Pancreas (tissue), 10 donors: ENCODE measurements around the gene ROS1. TPM values are rescaled to one million over a fixed set of nuclear protein-coding genes. Genes with fewer than 3 reads are reported as not detected.
"Not testable (repeated sequence)": the region's sequence is repeated elsewhere in the genome, so short reads cannot be mapped to it uniquely, and the experiment has no call there.

Source experiments
- ATAC-seq, 4 donors: fragments of 200-7000 bp; cut with Tn5 transposase; one replicate each; pipeline versions ENCODE4 v1.8.0 to v1.9.1; 2020; ENCODE audit warnings: mild to moderate bottlenecking in 4 of 4, moderate library complexity in 4 of 4
- DNase-seq, 6 donors: peaks; one replicate each; pipeline ENCODE4 v3.0.0-alpha.2; 2020
- FAIRE-seq: peaks from 2 replicates; lab custom pipeline; 2012; peaks lifted over from hg19 to GRCh38; lab: Jason Lieb, UNC
- H3K27ac ChIP-seq, 4 donors: fragments of 200-600 bp; sonication (generic); 1 replicate in 3 of 4; 2 replicates in 1 of 4; pipeline versions ENCODE4 v1.5.0 to v1.8.0; 2020
- H3K27me3 ChIP-seq, 4 donors: fragments of 200-600 bp; one replicate each; pipeline ENCODE4 v1.8.0; 2021
- H3K36me3 ChIP-seq, 3 donors: fragments of 200-600 bp; sonication (generic) in 1 of 3; one replicate each; pipeline versions ENCODE4 v1.5.0 to v1.8.0; 2020 to 2021
- H3K4me1 ChIP-seq, 3 donors: fragments of 200-600 bp; one replicate each; pipeline ENCODE4 v1.8.0; 2021
- H3K4me3 ChIP-seq, 4 donors: fragments of 200-600 bp; sonication (generic) in 2 of 4; one replicate each; pipeline versions ENCODE4 v1.5.0 to v1.8.0; 2020 to 2021
- H3K9me3 ChIP-seq, 4 donors: fragments of 200-600 bp; one replicate each; pipeline ENCODE4 v1.8.0; 2021
- WGBS, 2 donors: extraction: QIAGEN DNeasy Blood & Tissue Kit; methylation state at CpG; one replicate each; pipeline ENCODE4 v1.1.7; 2013; 5-methylcytosine and 5-hydroxymethylcytosine counted together
- intact Hi-C, 3 donors: fragments of 100-400 bp; cut with DNase I; formaldehyde crosslinking; loops; one replicate each; pipeline versions ENCODE4 v1.11.1 to v1.14.2; 2022
- polyA plus RNA-seq, 2 donors: library from polyadenylated mRNA; stranded (reverse); fragments of 200-250 nt; gene quantifications; one replicate each; pipeline ENCODE4 v1.2.3, GENCODE V29; 2013
- total RNA-seq, 6 donors: library from RNA; stranded (reverse); fragmentation: NEBNext Ultra II Directional in 4 of 6; extraction: Animal tissue kit (Norgen Biotek cat#: 25700) in 4 of 6; gene quantifications; one replicate each; pipeline versions ENCODE4 v1.2.1 to v1.2.4, GENCODE V29; 2021 to 2023
- TF ChIP-seq, protein P1 (sequence below), 4 donors: fragments of 200-600 bp; sonication (generic) in 3 of 4; IDR thresholded peaks; one replicate each; pipeline versions ENCODE4 v1.5.0 to v1.8.0; 2021; ENCODE audit warnings: antibody characterized with exemption in 4 of 4
- donor health status: healthy with polysubstance abuse.
- donor health status: DM: no; HTN: no; CAD: no; lungs with moderate emphysema.
- donor health status: DM: no; HTN: no; CAD: no.
- donor health status: control.
- donor health status: control.
- donor health status: Bipolar disorder and iron deficiency.
- donor health status: DM: yes; HTN: yes; CAD: no.
- donor health status: DM: no; HTN: no; CAD: no.
- donor health status: DM: no; HTN: no; CAD: no.
- donor health status: DM: yes; HTN: yes; CAD: no.

Gene ROS1
- under 1 TPM in 5 of 6 donors, not detected in 1; 0.03 to 0.09 (median 0.05) TPM for total RNA-seq
- polyA plus RNA-seq: under 1 TPM in 1 of 2 donors, not detected in 1; 0.02 TPM

DNA sequence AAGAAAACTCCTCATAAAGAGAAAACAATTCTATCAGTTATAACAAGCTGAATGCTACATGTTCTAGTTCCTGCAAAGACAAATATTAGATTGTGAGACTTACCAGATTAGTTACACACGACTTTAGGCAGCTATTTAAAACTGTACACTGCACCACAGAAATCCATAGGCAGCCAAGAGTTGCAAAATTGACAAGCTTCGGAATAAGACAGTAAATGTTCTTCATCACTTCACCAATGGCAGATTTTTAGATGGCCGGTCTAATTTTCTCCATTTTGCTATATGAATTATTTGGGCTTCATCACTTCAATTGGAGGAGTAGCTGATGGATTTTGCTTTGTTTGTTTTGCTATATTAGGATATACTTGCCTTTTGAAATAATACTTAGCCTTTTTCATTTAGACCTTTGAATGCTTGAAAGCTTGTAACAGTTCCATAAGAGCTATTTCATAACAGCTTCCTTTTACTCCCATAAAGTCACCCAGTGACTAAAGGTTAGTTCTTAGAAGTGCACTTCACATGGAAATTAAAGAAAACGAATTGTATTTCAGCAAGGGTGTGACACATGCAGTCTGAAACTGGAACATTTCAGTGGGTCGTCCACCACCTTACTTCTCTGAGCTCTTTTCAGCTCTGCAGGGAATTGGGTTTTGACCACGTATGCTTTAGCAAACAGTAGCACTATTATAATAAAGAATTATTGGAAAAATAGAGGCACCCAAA is at the start of gene ROS1:
TSS of gene ROS1 (minus strand) at position 512 of the 723 bp plus-strand sequence. CDS start at position 226, 286 bp downstream.
- TF ChIP-seq, protein P1, sequence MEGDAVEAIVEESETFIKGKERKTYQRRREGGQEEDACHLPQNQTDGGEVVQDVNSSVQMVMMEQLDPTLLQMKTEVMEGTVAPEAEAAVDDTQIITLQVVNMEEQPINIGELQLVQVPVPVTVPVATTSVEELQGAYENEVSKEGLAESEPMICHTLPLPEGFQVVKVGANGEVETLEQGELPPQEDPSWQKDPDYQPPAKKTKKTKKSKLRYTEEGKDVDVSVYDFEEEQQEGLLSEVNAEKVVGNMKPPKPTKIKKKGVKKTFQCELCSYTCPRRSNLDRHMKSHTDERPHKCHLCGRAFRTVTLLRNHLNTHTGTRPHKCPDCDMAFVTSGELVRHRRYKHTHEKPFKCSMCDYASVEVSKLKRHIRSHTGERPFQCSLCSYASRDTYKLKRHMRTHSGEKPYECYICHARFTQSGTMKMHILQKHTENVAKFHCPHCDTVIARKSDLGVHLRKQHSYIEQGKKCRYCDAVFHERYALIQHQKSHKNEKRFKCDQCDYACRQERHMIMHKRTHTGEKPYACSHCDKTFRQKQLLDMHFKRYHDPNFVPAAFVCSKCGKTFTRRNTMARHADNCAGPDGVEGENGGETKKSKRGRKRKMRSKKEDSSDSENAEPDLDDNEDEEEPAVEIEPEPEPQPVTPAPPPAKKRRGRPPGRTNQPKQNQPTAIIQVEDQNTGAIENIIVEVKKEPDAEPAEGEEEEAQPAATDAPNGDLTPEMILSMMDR (IDR thresholded peaks at IDR 0.05): no peak
- intact Hi-C loops: no loop called here
- no peaks in the 10 kb centered on the region for H3K36me3 ChIP-seq
- H3K4me1 ChIP-seq: no peaks in the 10 kb centered on the region
- H3K4me3 ChIP-seq: no peak within 1 kb of the TSS
- 40 to 46% methylated on average over 6 of the region's 6 CpGs for WGBS, 2 donors
- no peak for DNase-seq
- H3K27ac ChIP-seq: peak within 1 kb of the TSS in 2 of 4 donors; percentile 33 to 49
- FAIRE-seq: no peak
- no peaks in the 10 kb centered on the region for H3K9me3 ChIP-seq
- peaks cover 0 to 5% (median 2%) of the 10 kb centered on the region in 4 donors for H3K27me3 ChIP-seq
- peak in 1 of 4 donors; percentile 34 for ATAC-seq

DNA sequence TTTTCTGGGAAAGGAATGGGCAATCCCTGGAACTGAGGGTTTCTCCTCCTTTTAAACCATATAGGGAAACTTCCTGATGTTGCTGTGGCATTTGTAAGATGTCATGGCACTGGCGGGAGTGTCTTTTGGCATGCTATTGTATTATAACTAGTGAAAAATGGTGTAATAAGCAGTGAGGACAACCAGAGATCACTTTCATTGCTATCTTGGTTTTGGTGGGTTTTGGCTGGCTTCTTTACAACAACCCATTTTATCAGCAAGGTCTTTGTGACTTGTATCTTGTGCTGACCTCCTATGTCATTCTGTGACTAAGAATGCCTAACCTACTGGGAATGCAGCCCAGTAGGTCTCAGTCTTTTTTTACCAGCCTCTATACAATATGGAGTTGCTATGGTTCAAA is 47.7 kb upstream of the ROS1 start:
- FAIRE-seq (no peak), ATAC-seq (no peak), DNase-seq (no peak)
- H3K4me3 ChIP-seq: no peak overlapping the region
- no peaks in the 10 kb centered on the region for H3K36me3 ChIP-seq
- H3K9me3 ChIP-seq: no peaks in the 10 kb centered on the region
- H3K4me1 ChIP-seq: no peaks in the 10 kb centered on the region
- intact Hi-C loops: no loop called here
- 85 to 96% methylated on average over 1 of the region's 1 CpG for WGBS, 2 donors
- TF ChIP-seq, protein P1 (IDR thresholded peaks at IDR 0.05): no peak
- no peak overlapping the region for H3K27ac ChIP-seq
- no peaks in the 10 kb centered on the region for H3K27me3 ChIP-seq

DNA sequence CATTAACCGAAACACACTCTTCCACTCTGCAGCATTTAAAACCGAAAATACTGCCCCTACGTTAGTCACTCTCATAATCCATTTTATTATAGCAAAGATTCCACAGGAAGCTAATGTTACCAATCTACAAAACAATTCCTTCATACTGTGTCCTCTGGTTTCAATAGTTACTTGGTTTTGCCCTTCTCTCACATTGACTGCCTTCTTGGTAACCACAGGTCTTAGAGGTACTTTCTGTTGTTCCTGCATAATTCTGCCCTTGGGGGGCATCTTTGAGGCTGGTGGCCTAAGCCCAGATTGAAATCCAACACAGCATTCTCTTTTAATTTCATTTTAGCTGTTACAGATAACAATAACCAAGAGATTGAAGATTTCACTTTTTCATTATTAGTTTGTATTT is 46.9 kb upstream of the ROS1 start:
- FAIRE-seq (no peak), DNase-seq (no peak), ATAC-seq (no peak)
- H3K27me3 ChIP-seq: no peaks in the 10 kb centered on the region
- no peaks in the 10 kb centered on the region for H3K36me3 ChIP-seq
- H3K27ac ChIP-seq: no peak overlapping the region
- intact Hi-C loops: no loop called here
- no peaks in the 10 kb centered on the region for H3K9me3 ChIP-seq
- H3K4me3 ChIP-seq: no peak overlapping the region
- WGBS, 2 donors: 80 to 93% methylated on average over 3 of the region's 3 CpGs
- TF ChIP-seq, protein P1 (IDR thresholded peaks at IDR 0.05): no peak
- no peaks in the 10 kb centered on the region for H3K4me1 ChIP-seq

DNA sequence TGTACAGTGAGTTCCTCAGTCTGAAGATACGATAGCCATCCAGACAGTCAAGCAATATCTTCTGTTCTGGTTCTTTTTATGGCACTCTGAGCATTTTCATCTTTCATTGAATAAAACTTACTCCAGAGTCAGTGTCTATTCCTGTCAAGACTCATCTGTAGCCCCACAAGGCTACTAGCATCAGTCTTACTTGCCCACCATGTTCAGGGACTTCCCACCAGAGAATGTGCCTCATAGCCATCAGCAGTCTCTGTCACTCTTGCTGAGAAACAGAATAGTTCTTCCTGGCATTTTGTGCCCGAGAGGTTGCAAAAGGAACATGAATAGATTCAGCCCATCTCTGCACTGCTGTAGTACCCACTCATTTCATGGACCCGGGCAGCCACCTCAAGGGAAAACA is 44.0 kb upstream of the ROS1 start:
- H3K4me3 ChIP-seq: no peak overlapping the region
- no peak for FAIRE-seq
- intact Hi-C loops: no loop called here
- no peaks in the 10 kb centered on the region for H3K27me3 ChIP-seq
- TF ChIP-seq, protein P1 (IDR thresholded peaks at IDR 0.05): no peak
- ATAC-seq: no peak
- WGBS, 2 donors: 72 to 88% methylated on average over 3 of the region's 3 CpGs
- H3K4me1 ChIP-seq: no peaks in the 10 kb centered on the region
- H3K9me3 ChIP-seq: no peaks in the 10 kb centered on the region
- no peak overlapping the region for H3K27ac ChIP-seq
- DNase-seq: no peak
- no peaks in the 10 kb centered on the region for H3K36me3 ChIP-seq

DNA sequence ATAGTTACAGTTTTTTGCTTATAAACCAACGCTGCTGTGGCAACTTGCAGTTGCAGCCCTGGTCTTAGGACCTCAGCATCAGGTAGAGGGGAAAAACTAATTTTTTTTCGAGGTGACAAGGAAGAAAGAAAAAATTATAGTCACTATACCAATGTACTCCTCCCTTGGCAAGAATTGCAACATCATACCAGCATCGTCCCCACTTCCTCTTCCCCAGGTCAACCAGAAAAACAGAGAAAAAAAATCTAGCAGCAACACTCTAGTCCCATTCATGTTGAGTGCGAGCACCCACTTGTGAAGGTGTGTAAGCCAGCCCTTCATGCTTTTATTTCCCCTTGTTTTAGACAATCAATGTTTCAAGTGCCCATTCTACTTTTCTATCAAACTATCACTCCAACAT is 43.6 kb upstream of the ROS1 start:
- Histone ChIP-seq H3K9me3 (no peaks in the 10 kb centered on the region), H3K27me3 (no peaks in the 10 kb centered on the region), H3K27ac (no peak overlapping the region), H3K4me3 (no peak overlapping the region), H3K4me1 (no peaks in the 10 kb centered on the region), H3K36me3 (no peaks in the 10 kb centered on the region)
- 58 to 61% methylated on average over 4 of the region's 4 CpGs for WGBS, 2 donors
- no peak for DNase-seq
- TF ChIP-seq, protein P1 (IDR thresholded peaks at IDR 0.05): no peak
- no peak for ATAC-seq
- intact Hi-C loops: no loop called here
- FAIRE-seq: no peak

DNA sequence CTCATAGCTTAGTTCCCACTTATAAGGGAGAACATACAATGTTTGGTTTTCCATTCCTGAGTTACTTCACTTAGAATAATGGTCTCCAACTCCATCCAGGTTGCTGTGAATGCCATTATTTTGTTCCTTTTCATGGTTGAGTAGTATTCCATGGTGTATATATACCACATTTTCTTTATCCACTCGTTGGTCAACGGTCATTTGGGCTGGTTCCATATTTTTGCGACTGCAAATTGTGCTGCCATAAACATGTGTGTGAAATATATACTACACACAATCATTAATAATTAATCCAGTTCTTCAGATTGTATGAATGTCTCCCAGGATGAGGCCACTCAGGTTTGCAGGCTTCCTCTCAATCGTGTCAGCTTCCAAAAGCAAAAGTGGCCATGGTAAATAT is 42.8 kb upstream of the ROS1 start:
- intact Hi-C loops, H3K4me1 ChIP-seq, DNase-seq, H3K36me3 ChIP-seq, H3K4me3 ChIP-seq, H3K27ac ChIP-seq, FAIRE-seq, H3K9me3 ChIP-seq, H3K27me3 ChIP-seq, ATAC-seq: not testable (repeated sequence)
- 81 to 83% methylated on average over 4 of the region's 4 CpGs for WGBS, 2 donors
